AG09319 (cell line): ENCODE results near the gene MAD1L1.
"Not testable (repeated sequence)": the region's sequence is repeated elsewhere in the genome, so short reads cannot be mapped to it uniquely, and the experiment has no call there.

ENCODE experiments used
- DNase-seq: peaks from one replicate; pipeline ENCODE4 v3.0.0-alpha.2; 2010; ENCODE audit warnings: low read depth; ENCODE audit errors: extremely low read depth
- CTCF ChIP-seq: IDR thresholded peaks from 2 replicates; pipeline ENCODE4 v1.5.1; 2011; ENCODE audit warnings: low read depth, mild to moderate bottlenecking, inconsistent platforms, low read length, moderate library complexity

MAD1L1 gene

DNA sequence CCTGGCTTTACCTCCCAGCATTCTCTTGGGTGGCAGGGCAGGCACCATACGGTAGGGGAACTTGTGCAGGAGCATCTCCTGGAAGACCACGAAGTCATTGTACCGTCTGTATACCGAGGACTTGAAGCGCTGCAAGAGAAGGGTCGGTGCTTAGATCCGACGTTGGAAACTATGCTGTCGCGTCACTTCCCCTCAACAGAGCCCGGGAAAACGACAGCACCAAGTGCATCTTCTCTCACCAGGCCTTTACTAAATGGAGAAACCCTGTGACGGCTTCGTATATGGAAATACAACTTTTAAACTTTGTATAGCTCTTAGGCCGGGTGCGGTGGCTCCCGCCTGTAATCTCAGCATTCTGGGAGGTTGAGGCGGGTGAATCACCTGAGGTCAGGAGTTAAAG is 42.4 kb upstream of the MAD1L1 start:
- no peak for DNase-seq
- no peak for TF ChIP-seq CTCF

DNA sequence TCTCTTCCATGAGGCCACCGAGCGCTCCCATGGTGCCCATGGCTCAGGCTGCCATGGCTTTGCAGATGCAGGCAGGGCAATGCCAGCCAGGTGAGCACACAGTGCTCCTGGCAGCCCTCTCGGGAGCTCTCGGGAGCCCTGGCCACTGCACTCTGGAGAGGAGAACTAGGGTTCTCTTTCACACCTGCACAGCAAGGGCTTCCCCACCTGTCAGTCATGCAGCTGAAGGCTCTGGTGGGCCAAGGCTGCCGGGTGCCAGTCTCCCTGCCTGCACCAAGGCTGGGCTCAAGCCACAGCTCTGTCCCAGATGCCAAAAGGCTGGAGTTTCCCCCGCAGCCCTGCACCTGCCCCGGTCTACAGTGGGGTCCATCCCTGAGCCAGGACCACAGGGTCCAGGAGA is 41.9 kb upstream of the MAD1L1 start:
- DNase-seq = no peak
- TF ChIP-seq CTCF = no peak

DNA sequence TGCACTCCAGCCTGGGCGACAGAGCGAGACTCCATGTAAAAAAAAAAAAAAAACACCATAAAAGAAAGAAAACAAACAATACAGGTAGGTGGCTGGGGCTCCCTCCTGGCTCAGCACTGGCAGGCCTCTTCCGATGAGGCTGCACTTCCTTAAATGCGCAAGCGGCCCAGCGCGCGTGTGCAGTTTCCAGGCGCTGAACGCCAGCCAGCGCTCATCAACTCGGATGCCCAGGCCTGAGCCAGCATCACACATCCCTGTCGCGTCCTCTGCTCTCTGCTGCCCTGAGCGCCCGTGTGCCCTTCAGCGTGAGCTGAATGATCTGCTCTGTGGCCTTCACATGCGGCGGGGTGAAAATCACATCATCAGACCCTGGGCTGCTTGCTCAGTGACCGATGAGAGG is 41.1 kb upstream of the MAD1L1 start:
- DNase-seq = no peak
- TF ChIP-seq CTCF = no peak

DNA sequence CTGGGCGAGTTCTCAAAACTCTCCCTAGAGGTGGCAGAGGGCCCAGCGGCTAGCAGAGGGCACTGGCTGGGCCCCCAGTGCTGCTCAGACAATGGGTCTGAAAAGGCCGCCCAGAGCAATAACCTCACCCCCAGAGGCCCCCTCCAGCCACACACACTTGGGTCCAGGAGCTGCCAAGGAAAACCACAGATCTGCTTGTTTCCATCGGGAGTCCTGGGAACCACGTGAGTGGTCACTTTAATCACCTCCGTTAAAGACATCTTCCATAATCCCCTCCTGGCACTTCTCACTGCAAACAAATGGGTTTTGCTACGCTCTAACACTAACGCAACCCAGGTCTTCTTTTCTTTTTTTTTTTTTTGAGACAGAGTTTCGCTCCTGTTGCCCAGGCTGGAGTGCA is 39.3 kb upstream of the MAD1L1 start:
- no peak for DNase-seq
- TF ChIP-seq CTCF = no peak

DNA sequence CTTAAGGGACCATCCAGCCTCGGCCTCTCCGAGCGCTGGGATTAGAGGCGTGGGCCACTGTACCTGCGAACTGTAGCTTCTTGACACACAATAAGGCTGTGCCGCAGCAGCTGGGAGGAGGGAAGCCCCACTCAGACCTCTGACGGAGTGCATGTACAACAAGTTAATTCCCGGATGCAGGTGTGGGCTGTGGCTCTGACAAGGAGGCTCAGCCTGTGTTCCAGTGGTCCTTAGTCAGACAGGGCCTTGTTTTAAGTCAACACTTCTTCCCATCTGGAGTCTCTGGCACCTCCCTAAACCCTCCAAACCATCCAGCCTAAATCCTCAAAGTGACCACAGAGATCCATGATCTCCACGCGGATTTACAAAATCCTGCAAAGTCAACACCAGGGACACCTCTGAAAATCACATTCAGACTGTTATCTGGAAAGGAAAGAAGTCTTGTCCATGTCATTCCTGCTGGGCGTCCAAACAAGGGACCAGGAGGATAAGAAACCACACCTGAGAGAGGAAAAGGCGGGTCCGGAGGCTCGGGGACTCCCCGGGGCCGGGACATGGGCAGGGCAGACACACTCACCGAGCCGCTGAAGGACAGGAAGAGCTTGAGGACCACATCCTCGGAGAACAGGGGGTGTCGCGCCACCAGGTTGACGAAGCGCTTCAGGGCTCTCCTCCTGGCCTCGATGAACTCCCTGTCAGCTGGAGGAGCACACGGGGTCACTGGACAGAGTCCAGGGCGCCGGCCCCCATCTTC is 38.7 kb upstream of the MAD1L1 start:
- no peak for DNase-seq
- TF ChIP-seq CTCF = no peak

DNA sequence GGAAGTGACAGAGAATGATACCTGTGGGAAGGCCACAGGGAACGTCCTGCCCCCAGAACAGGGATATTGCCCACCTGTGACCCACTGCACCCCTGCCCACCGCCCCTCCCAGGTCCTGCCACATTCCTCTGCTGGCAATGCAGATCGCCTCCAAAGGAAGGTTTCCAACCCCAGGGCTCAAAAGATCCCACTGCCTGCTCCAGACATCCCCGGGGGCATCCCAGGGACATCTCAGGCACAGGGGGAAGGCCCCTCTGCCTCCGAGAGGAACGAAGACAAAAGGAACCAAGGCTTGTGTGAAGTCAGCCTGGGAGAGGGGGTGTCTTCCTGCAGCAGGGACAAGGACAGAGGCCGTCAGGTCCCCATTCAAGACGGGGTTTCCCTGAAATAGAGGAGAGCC is 37.8 kb upstream of the MAD1L1 start:
- no peak for TF ChIP-seq CTCF

GRCh38 chr7:2269991-2270460 is 37.3 kb upstream of the MAD1L1 start:
- no peak for DNase-seq
- TF ChIP-seq CTCF = no peak

More for the DNA sequence above, 37.8 kb upstream of the MAD1L1 start:
- DNase-seq = no peak

DNA sequence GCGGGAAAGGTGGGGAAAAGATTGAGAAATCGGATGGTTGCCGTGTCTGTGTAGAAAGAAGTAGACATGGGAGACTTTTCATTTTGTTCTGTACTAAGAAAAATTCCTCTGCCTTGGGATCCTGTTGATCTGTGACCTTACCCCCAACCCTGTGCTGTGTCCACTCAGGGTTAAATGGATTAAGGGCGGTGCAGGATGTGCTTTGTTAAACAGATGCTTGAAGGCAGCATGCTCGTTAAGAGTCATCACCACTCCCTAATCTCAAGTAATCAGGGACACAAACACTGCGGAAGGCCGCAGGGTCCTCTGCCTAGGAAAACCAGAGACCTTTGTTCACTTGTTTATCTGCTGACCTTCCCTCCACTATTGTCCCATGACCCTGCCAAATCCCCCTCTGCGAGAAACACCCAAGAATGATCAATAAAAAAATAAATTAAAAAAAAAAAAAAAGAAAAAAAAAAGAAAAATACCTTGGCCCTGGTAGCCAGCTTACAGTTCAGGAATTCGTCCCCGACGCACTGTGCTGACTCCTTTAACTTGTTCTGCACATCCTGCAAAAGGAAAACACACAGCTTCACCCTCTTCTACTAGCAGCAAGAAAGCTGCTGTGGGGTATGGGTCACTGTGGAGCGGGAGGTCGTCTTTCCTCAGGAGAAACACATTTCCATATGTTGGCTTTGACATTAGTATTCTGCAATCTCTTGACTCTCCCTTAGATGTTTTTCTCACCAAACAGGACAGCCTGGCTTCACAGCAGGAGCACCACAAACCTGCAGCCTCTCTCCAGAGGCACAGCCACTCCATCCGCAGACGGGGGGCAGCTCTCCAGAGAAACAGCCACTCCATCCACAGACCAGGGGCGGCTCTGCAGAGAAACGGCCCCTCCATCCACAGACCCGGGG is 36.6 kb upstream of the MAD1L1 start:
- not testable (repeated sequence) for DNase-seq
